A549 (cell line): ENCODE data around the gene CXCR2. TPM values are rescaled to one million over a fixed set of nuclear protein-coding genes. Genes with fewer than 3 reads are reported as not detected.

Experiments used
- ATAC-seq, 2 experiments: fragments of 200-7000 bp in 1 of 2; fragments of >200 bp in 1 of 2; cut with Nextera tagmentation in 1 of 2; cut with Tn5 transposase in 1 of 2; 3 replicates each; pipeline versions ENCODE4 v1.8.0 to v1.9.1; 2018 to 2020; ENCODE audit warnings: mild to moderate bottlenecking in 1 of 2, moderate library complexity in 1 of 2
- CTCF ChIA-PET: fragments of 300-600 bp; sonication (Branson Sonifier 250); formaldehyde crosslinking; extraction: SDS; loops from one replicate; lab custom pipeline; 2021; ENCODE audit warnings: antibody characterized with exemption, inconsistent platforms; lab: Yijun Ruan, JAX
- POLR2A ChIA-PET: fragments of 350-600 bp; formaldehyde crosslinking; extraction: SDS; loops from one replicate; lab custom pipeline; 2021; ENCODE audit warnings: antibody characterized with exemption, inconsistent platforms; lab: Yijun Ruan, JAX
- DNase-seq, 2 experiments: peaks; one replicate each; pipeline versions ENCODE4 v3.0.0 to v3.0.0-alpha.2; 2011 to 2016; ENCODE audit warnings: low read depth in 1 of 2, low spot score in 1 of 2
- FAIRE-seq: peaks from 2 replicates; lab custom pipeline; 2011; peaks lifted over from hg19 to GRCh38; lab: Jason Lieb, UNC
- H3K27ac ChIP-seq, 2 experiments: fragments of >200 bp; sonication (Bioruptor Twin); formaldehyde crosslinking; 3 replicates each; pipeline ENCODE4 v1.5.1; 2016 to 2017
- H3K4me1 ChIP-seq: fragments of >200 bp; sonication (Bioruptor Twin); formaldehyde crosslinking; 3 replicates; pipeline ENCODE4 v1.6.1; 2016
- H3K4me2 ChIP-seq: fragments of >200 bp; sonication (Bioruptor Twin); formaldehyde crosslinking; 3 replicates; pipeline ENCODE4 v1.6.1; 2016
- H3K4me3 ChIP-seq: fragments of >200 bp; sonication (Bioruptor Twin); formaldehyde crosslinking; 3 replicates; pipeline ENCODE4 v1.5.1; 2016
- H3K9me3 ChIP-seq: fragments of >200 bp; sonication (Bioruptor Twin); formaldehyde crosslinking; 3 replicates; pipeline ENCODE4 v1.6.1; 2016
- BCL3 ChIP-seq: fragments of >200 bp; sonication (Bioruptor Twin); formaldehyde crosslinking; IDR thresholded peaks from 3 replicates; pipeline ENCODE4 v1.6.1; 2016
- BHLHE40 ChIP-seq: IDR thresholded peaks from 2 replicates; pipeline ENCODE4 v1.6.1; 2012; ENCODE audit warnings: low read depth, low read length, inconsistent platforms
- CBX2 ChIP-seq: fragments of 200-600 bp; sonication (generic); IDR thresholded peaks from 2 replicates; pipeline ENCODE4 v1.6.1; 2016; ENCODE audit warnings: low read depth, mild to moderate bottlenecking, borderline replicate concordance
- CHD4 ChIP-seq: fragments of 200-600 bp; sonication (generic); IDR thresholded peaks from 2 replicates; pipeline ENCODE4 v1.6.1; 2016; ENCODE audit warnings: antibody characterized with exemption, mild to moderate bottlenecking, borderline replicate concordance
- CTCF ChIP-seq: fragments of >200 bp; sonication (Bioruptor Twin); formaldehyde crosslinking; IDR thresholded peaks from 3 replicates; pipeline ENCODE4 v1.5.1; 2016
- EHF ChIP-seq: fragments of 250-450 bp; sonication (Bioruptor Pico); IDR thresholded peaks from 2 replicates; pipeline ENCODE4 v1.5.0; 2020; ENCODE audit warnings: mild to moderate bottlenecking
- EHMT2 ChIP-seq: fragments of 200-600 bp; sonication (generic); IDR thresholded peaks from 2 replicates; pipeline ENCODE4 v1.6.1; 2016; ENCODE audit warnings: antibody characterized with exemption, low read depth, mild to moderate bottlenecking, moderate library complexity
- FOXS1 ChIP-seq: fragments of 250-450 bp; sonication (Bioruptor Pico); IDR thresholded peaks from 2 replicates; pipeline ENCODE4 v1.5.0; 2020; ENCODE audit warnings: mild to moderate bottlenecking, moderate library complexity
- GATA3 ChIP-seq: IDR thresholded peaks from 2 replicates; pipeline ENCODE4 v1.6.1; 2012; ENCODE audit warnings: borderline replicate concordance
- HES2 ChIP-seq: fragments of >200 bp; sonication (Bioruptor Twin); formaldehyde crosslinking; IDR thresholded peaks from 2 replicates; pipeline ENCODE4 v1.6.1; 2016
- HOXA7 ChIP-seq: fragments of 250-450 bp; sonication (Bioruptor Pico); IDR thresholded peaks from 2 replicates; pipeline ENCODE4 v1.5.0; 2020; ENCODE audit warnings: mild to moderate bottlenecking, moderate library complexity
- HOXB13 ChIP-seq: fragments of 250-450 bp; sonication (Bioruptor Pico); IDR thresholded peaks from 2 replicates; pipeline ENCODE4 v1.5.0; 2020; ENCODE audit warnings: low read depth, mild to moderate bottlenecking, moderate library complexity
- JUNB ChIP-seq: fragments of >200 bp; sonication (Bioruptor Twin); formaldehyde crosslinking; IDR thresholded peaks from 2 replicates; pipeline ENCODE4 v1.6.1; 2016
- KDM1A ChIP-seq: fragments of 200-600 bp; sonication (generic); IDR thresholded peaks from 2 replicates; pipeline ENCODE4 v1.6.1; 2016; ENCODE audit warnings: low read depth, mild to moderate bottlenecking
- MAX ChIP-seq: IDR thresholded peaks from 2 replicates; pipeline ENCODE4 v1.6.1; 2012
- MAZ ChIP-seq: fragments of 150-350 bp; IDR thresholded peaks from 2 replicates; pipeline ENCODE4 v1.6.1; 2014; ENCODE audit warnings: antibody characterized with exemption, low read depth, low read length, borderline replicate concordance
- MYC ChIP-seq: IDR thresholded peaks from 2 replicates; pipeline ENCODE4 v1.6.1; 2012; ENCODE audit warnings: mild to moderate bottlenecking, inconsistent platforms, low read length, improper control_type of control experiment, borderline replicate concordance
- NFE2L2 ChIP-seq: fragments of 150-350 bp; conservative IDR thresholded peaks from 2 replicates; pipeline ENCODE4 v1.6.1; 2014; ENCODE audit warnings: low read length
- PHF8 ChIP-seq: fragments of 200-600 bp; sonication (generic); IDR thresholded peaks from 2 replicates; pipeline ENCODE4 v1.6.1; 2016; ENCODE audit warnings: low read depth, mild to moderate bottlenecking, antibody characterized with exemption, moderate library complexity, borderline replicate concordance
- POLR2A ChIP-seq: IDR thresholded peaks from 2 replicates; pipeline ENCODE4 v1.6.1; 2012; ENCODE audit warnings: mild to moderate bottlenecking, low read length
- RARB ChIP-seq: fragments of 250-450 bp; sonication (Bioruptor Pico); IDR thresholded peaks from 2 replicates; pipeline ENCODE4 v1.8.0; 2021; ENCODE audit warnings: mild to moderate bottlenecking, moderate library complexity
- RCOR1 ChIP-seq: fragments of 150-350 bp; IDR thresholded peaks from 2 replicates; pipeline ENCODE4 v1.6.1; 2014; ENCODE audit warnings: antibody characterized with exemption, low read length, low read depth
- SREBF2 ChIP-seq: fragments of 450-650 bp; IDR thresholded peaks from 2 replicates; pipeline ENCODE4 v1.6.1; 2014; ENCODE audit warnings: mild to moderate bottlenecking, moderate library complexity
- TFCP2L1 ChIP-seq: fragments of 250-450 bp; sonication (Bioruptor Pico); IDR thresholded peaks from 2 replicates; pipeline ENCODE4 v1.5.0; 2021; ENCODE audit warnings: mild to moderate bottlenecking
- ZSCAN20 ChIP-seq: fragments of 250-450 bp; sonication (Bioruptor Pico); IDR thresholded peaks from 2 replicates; pipeline ENCODE4 v1.8.0; 2022; ENCODE audit warnings: mild to moderate bottlenecking, moderate library complexity
- WGBS: methylation state at CpG from one replicate; pipeline ENCODE4 v1.1.6; 2017; ENCODE audit errors: missing lambda C conversion rate; 5-methylcytosine and 5-hydroxymethylcytosine counted together
- polyA plus RNA-seq, 4 experiments: library from polyadenylated mRNA; depleted of rRNA in 3 of 4; stranded (reverse); fragments of >200 nt; fragmentation: RNase III in 1 of 4; extraction: RNeasy Plus Mini Kit Qiagen cat#74134 plus additional on column Dnase treatment in 1 of 4; gene quantifications; 2 replicates in 3 of 4; 3 replicates in 1 of 4; pipeline ENCODE4 v1.2.3, GENCODE V29; 2011 to 2017
- TF ChIP-seq, protein P1 (sequence below): fragments of 250-450 bp; sonication (Bioruptor Pico); IDR thresholded peaks from 2 replicates; pipeline ENCODE4 v1.5.0; 2020; ENCODE audit warnings: low read depth, mild to moderate bottlenecking, moderate library complexity
- TF ChIP-seq, protein P2 (sequence below): IDR thresholded peaks from 2 replicates; pipeline ENCODE4 v1.6.1; 2012; ENCODE audit warnings: low read depth, borderline replicate concordance
- TF ChIP-seq, protein P3 (sequence below): fragments of 450-650 bp; IDR thresholded peaks from 2 replicates; pipeline ENCODE4 v1.6.1; 2014; ENCODE audit warnings: antibody characterized with exemption

The CXCR2 gene
- polyA plus RNA-seq, 2 of the 4 experiments (the other 2 are of a cell fraction): 0.08 TPM; not detected in 1

- peaks cover 29% of the 10 kb centered on the region for H3K9me3 ChIP-seq
- ChIA-PET CTCF (interaction anchor here (0.9 kb wide), 1 partner anchor 303 kb away, joined by 4 read pairs; no protein-coding TSS in a partner anchor), POLR2A (no interaction called here)
- TF ChIP-seq NFE2L2 (no peak), KDM1A (no peak), JUNB (no peak), SREBF2 (no peak), MYC (no peak), CTCF (no peak), HOXB13 (CRISPR knock-in tag) (no peak), HOXA7 (CRISPR knock-in tag) (no peak), PHF8 (no peak), EHF (CRISPR knock-in tag) (no peak), FOXS1 (no peak), BHLHE40 (no peak), ZSCAN20 (CRISPR knock-in tag) (no peak), EHMT2 (no peak), MAX (no peak), TFCP2L1 (CRISPR knock-in tag) (no peak), BCL3 (no peak), CHD4 (no peak)
- TF ChIP-seq, protein P1, sequence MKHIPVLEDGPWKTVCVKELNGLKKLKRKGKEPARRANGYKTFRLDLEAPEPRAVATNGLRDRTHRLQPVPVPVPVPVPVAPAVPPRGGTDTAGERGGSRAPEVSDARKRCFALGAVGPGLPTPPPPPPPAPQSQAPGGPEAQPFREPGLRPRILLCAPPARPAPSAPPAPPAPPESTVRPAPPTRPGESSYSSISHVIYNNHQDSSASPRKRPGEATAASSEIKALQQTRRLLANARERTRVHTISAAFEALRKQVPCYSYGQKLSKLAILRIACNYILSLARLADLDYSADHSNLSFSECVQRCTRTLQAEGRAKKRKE (CRISPR knock-in tag): no peak
- ATAC-seq (peak; percentile 30 to 39; a peak in 3 of 6 replicates), FAIRE-seq (no peak), DNase-seq (no peak)
- H3K4me2 ChIP-seq: no peak overlapping the region
- no peaks in the 10 kb centered on the region for H3K4me1 ChIP-seq
- H3K27ac ChIP-seq: no peak overlapping the region
- 14% methylated on average over 8 of the region's 8 CpGs for WGBS
- H3K4me3 ChIP-seq: no peak overlapping the region
Observed at GRCh38 chr2:218089259-218089658, 36.6 kb upstream of the CXCR2 start.

DNA sequence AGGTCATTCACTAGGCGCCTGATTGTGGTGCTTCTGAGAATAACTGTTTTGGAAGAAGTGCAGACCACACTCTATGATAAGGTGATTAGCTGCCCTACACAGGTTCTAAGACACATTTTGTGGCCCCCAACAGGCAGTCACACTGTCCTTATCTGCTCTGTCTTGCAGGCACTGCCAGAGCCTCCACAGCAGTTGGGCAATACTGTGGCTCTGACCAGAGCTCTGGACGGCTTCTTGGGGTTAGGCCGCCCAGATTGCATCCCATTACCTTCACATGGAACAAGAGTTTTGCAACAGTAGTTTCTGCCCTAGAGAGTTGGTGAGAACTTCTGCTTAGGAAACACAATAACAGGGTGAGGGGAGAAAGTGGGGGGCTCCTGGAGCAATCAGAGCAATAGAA lies 34.1 kb upstream of the CXCR2 start:
- POLR2A ChIA-PET: no interaction called here
- no peak for FAIRE-seq
- Histone ChIP-seq H3K4me2 (no peak overlapping the region), H3K4me1 (no peaks in the 10 kb centered on the region), H3K4me3 (no peak overlapping the region), H3K9me3 (peaks cover 15% of the 10 kb centered on the region), H3K27ac (no peak overlapping the region)
- CTCF ChIA-PET: no interaction called here
- no peak for ATAC-seq
- TF ChIP-seq, protein P2, sequence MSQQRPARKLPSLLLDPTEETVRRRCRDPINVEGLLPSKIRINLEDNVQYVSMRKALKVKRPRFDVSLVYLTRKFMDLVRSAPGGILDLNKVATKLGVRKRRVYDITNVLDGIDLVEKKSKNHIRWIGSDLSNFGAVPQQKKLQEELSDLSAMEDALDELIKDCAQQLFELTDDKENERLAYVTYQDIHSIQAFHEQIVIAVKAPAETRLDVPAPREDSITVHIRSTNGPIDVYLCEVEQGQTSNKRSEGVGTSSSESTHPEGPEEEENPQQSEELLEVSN: no peak
- TF ChIP-seq RCOR1: no peak
- TF ChIP-seq MAX: no peak
- no peak for TF ChIP-seq EHF (CRISPR knock-in tag)
- no peak for TF ChIP-seq RARB (CRISPR knock-in tag)
- TF ChIP-seq CBX2: no peak
- TF ChIP-seq GATA3: no peak
- TF ChIP-seq EHMT2: no peak
- TF ChIP-seq MAZ: no peak
- TF ChIP-seq POLR2A: no peak
- no peak for TF ChIP-seq BCL3
- TF ChIP-seq HES2: no peak
- TF ChIP-seq, protein P3, sequence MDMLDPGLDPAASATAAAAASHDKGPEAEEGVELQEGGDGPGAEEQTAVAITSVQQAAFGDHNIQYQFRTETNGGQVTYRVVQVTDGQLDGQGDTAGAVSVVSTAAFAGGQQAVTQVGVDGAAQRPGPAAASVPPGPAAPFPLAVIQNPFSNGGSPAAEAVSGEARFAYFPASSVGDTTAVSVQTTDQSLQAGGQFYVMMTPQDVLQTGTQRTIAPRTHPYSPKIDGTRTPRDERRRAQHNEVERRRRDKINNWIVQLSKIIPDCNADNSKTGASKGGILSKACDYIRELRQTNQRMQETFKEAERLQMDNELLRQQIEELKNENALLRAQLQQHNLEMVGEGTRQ: no peak
- no peak for TF ChIP-seq HOXB13 (CRISPR knock-in tag)
- no peak for TF ChIP-seq PHF8
- no peak for DNase-seq
- 24% methylated on average over 3 of the region's 3 CpGs for WGBS
